PC-9 (cell line): ENCODE results near the gene TMEM120B. TPM values are rescaled to one million over a fixed set of nuclear protein-coding genes. Genes with fewer than 3 reads are reported as not detected.

Experiments used
- BruUV-seq: library from RNA; stranded (reverse); fragments of 400-500 nt; replicated peaks from 2 replicates; lab custom pipeline; 2021; lab: Mats Ljungman, UMichigan
- CTCF ChIA-PET: fragments of 300-600 bp; sonication (Branson Sonifier 250); formaldehyde crosslinking; loops from one replicate; lab custom pipeline; 2022; ENCODE audit warnings: antibody characterized with exemption; lab: Charles Lee
- POLR2A ChIA-PET: fragments of 300-600 bp; sonication (Branson Sonifier 250); formaldehyde crosslinking; loops from one replicate; lab custom pipeline; 2022; ENCODE audit warnings: antibody characterized with exemption; ENCODE audit not compliant: unreplicated experiment; lab: Charles Lee
- DNase-seq, 2 experiments: peaks; one replicate each; pipeline versions ENCODE4 v3.0.0 to v3.0.0-alpha.2; 2015 to 2022; ENCODE audit warnings: mixed read lengths in 1 of 2
- H2AFZ ChIP-seq: fragments of 200-600 bp; sonication (generic); 2 replicates; pipeline ENCODE4 v1.8.1; 2017; ENCODE audit warnings: antibody characterized with exemption
- H3F3A ChIP-seq: fragments of 200-600 bp; sonication (generic); 2 replicates; pipeline ENCODE4 v1.8.1; 2017; ENCODE audit warnings: antibody characterized with exemption, mild to moderate bottlenecking, low read depth; ENCODE audit not compliant: insufficient read depth
- H3K27ac ChIP-seq: fragments of 200-600 bp; sonication (generic); 2 replicates; pipeline ENCODE4 v1.6.1; 2016; ENCODE audit warnings: mixed run types
- H3K27me3 ChIP-seq: fragments of 200-600 bp; sonication (generic); 2 replicates; pipeline ENCODE4 v1.6.1; 2016; ENCODE audit warnings: low read depth, mixed run types; ENCODE audit not compliant: insufficient read depth
- H3K36me3 ChIP-seq: fragments of 200-600 bp; sonication (generic); 2 replicates; pipeline ENCODE4 v1.6.1; 2016; ENCODE audit warnings: low read depth, mixed run types
- H3K4me1 ChIP-seq: fragments of 200-600 bp; sonication (generic); replicated peaks from 2 replicates; pipeline ENCODE4 v1.6.1; 2016; ENCODE audit warnings: mixed run types; ENCODE audit not compliant: insufficient read depth
- H3K4me2 ChIP-seq: fragments of 200-600 bp; sonication (generic); 2 replicates; pipeline ENCODE4 v1.6.1; 2017; ENCODE audit warnings: mixed run types
- H3K4me3 ChIP-seq: fragments of 200-600 bp; sonication (generic); 2 replicates; pipeline ENCODE4 v1.6.1; 2016; ENCODE audit warnings: mixed run types
- H3K79me2 ChIP-seq: fragments of 200-600 bp; sonication (generic); 2 replicates; pipeline ENCODE4 v1.6.1; 2017; ENCODE audit warnings: low read depth, mixed run types
- H3K9me2 ChIP-seq: fragments of 200-600 bp; sonication (generic); 2 replicates; pipeline ENCODE4 v1.8.1; 2017; ENCODE audit warnings: mild to moderate bottlenecking; ENCODE audit not compliant: insufficient read depth
- H3K9me3 ChIP-seq: fragments of 200-600 bp; sonication (generic); 2 replicates; pipeline ENCODE4 v1.8.1; 2016; ENCODE audit warnings: low read depth; ENCODE audit not compliant: insufficient read depth
- H4K20me1 ChIP-seq: fragments of 200-600 bp; sonication (generic); 2 replicates; pipeline ENCODE4 v1.8.1; 2017; ENCODE audit not compliant: insufficient read depth
- CTCF ChIP-seq: fragments of 200-600 bp; sonication (generic); conservative IDR thresholded peaks from 2 replicates; pipeline ENCODE4 v1.6.1; 2017; ENCODE audit warnings: mixed run types, antibody characterized with exemption, mild to moderate bottlenecking, moderate library complexity
- EZH2 ChIP-seq: fragments of 200-600 bp; sonication (generic); IDR thresholded peaks from 2 replicates; pipeline ENCODE4 v1.8.0; 2017; ENCODE audit warnings: antibody characterized with exemption, low read depth
- intact Hi-C: fragments of 100-400 bp; cut with micrococcal nuclease; formaldehyde crosslinking; loops from one replicate; pipeline ENCODE4 v1.10.0; 2022; ENCODE audit not compliant: unreplicated experiment
- total RNA-seq: library from RNA; stranded (reverse); gene quantifications from 2 replicates; pipeline ENCODE4 v1.2.3, GENCODE V29; 2021

Gene TMEM120B
- total RNA-seq, 1 experiment from 2014 or later = 12.4 TPM

GRCh38 chr12:121774968-121775474 lies 62.5 kb downstream of the TMEM120B start:
- Histone ChIP-seq H3K36me3 (no peaks in the 10 kb centered on the region), H3K4me1 (peaks cover 20% of the 10 kb centered on the region), H3K9me2 (no peaks in the 10 kb centered on the region), H3K4me2 (no peak overlapping the region), H3K27me3 (no peaks in the 10 kb centered on the region), H3F3A (peaks cover 71% of the 10 kb centered on the region), H4K20me1 (no peaks in the 10 kb centered on the region; the same call in 1 of the 2 replicates), H3K27ac (peak overlapping the region; percentile 61; the same call in 1 of the 2 replicates), H2AFZ (no peak overlapping the region), H3K79me2 (no peaks in the 10 kb centered on the region), H3K4me3 (no peak overlapping the region), H3K9me3 (no peaks in the 10 kb centered on the region)
- no peak for TF ChIP-seq EZH2
- no peak for TF ChIP-seq CTCF
- BruUV-seq = no TSS peak
- DNase-seq = peak in 1 of 2 experiments; percentile 82
- ChIA-PET POLR2A (interaction anchor here (0.6 to 1.0 kb wide), 5 partner anchors 12 to 1512 kb away, joined by 4 to 37 read pairs (median 6); no protein-coding TSS in a partner anchor), CTCF (interaction anchor here (0.6 to 2.4 kb wide), 2 partner anchors 17 to 18 kb away, joined by 3 to 9 read pairs; partner anchors contain the start of gene RHOF)
- intact Hi-C loops = loop anchor here (1.0 to 5.0 kb wide), 4 partner anchors 11 to 148 kb away; partner anchors contain the start of genes ORAI1 and TMEM120B

- peaks cover 76% of the 10 kb centered on the region for H3F3A ChIP-seq
- no peak for TF ChIP-seq CTCF
- TF ChIP-seq EZH2 = no peak
- H3K9me2 ChIP-seq = no peaks in the 10 kb centered on the region
- H4K20me1 ChIP-seq = peaks cover 4% of the 10 kb centered on the region; the same call in 1 of the 2 replicates
- CTCF ChIA-PET = interaction anchor here (0.6 to 2.4 kb wide), 2 partner anchors 16 to 18 kb away, joined by 4 to 9 read pairs; partner anchors contain the start of gene RHOF
- H3K27ac ChIP-seq = peak overlapping the region; percentile 61
- H2AFZ ChIP-seq = no peak overlapping the region
- no peak overlapping the region for H3K4me2 ChIP-seq
- peaks cover 4% of the 10 kb centered on the region for H3K79me2 ChIP-seq
- BruUV-seq = no TSS peak
- no peaks in the 10 kb centered on the region for H3K9me3 ChIP-seq
- no peak overlapping the region for H3K4me3 ChIP-seq
- peaks cover 20% of the 10 kb centered on the region for H3K4me1 ChIP-seq
- no peaks in the 10 kb centered on the region for H3K27me3 ChIP-seq
- intact Hi-C loops = loop anchor here (1.0 to 5.0 kb wide), 3 partner anchors 11 to 148 kb away; partner anchors contain the start of gene ORAI1
- DNase-seq = no peak
- POLR2A ChIA-PET = interaction anchor here (0.6 to 1.0 kb wide), 3 partner anchors 17 to 1513 kb away, joined by 4 to 37 read pairs (median 5); no protein-coding TSS in a partner anchor
- no peaks in the 10 kb centered on the region for H3K36me3 ChIP-seq
Observed at GRCh38 chr12:121775501-121775900, 62.9 kb downstream of the TMEM120B start.

GRCh38 chr12:121776190-121777098 lies 63.9 kb downstream of the TMEM120B start:
- TSS peak; percentile 21 for BruUV-seq
- ChIA-PET CTCF (interaction anchor here (0.6 kb wide), 1 partner anchor 280 kb away, joined by 3 read pairs; no protein-coding TSS in a partner anchor), POLR2A (no interaction called here)
- TF ChIP-seq EZH2 (no peak), CTCF (peak; percentile 93)
- H3K9me2 ChIP-seq = no peaks in the 10 kb centered on the region
- H2AFZ ChIP-seq = no peak overlapping the region
- H3K4me2 ChIP-seq = peak overlapping the region; percentile 51
- peaks cover 83% of the 10 kb centered on the region for H3F3A ChIP-seq
- H3K79me2 ChIP-seq = peaks cover 14% of the 10 kb centered on the region
- H3K4me3 ChIP-seq = no peak overlapping the region
- no peaks in the 10 kb centered on the region for H3K27me3 ChIP-seq
- DNase-seq = peak; percentile 59 to 80
- peaks cover 13% of the 10 kb centered on the region for H4K20me1 ChIP-seq
- peaks cover 20% of the 10 kb centered on the region for H3K4me1 ChIP-seq
- intact Hi-C loops = loop anchor here (5.0 kb wide), 1 partner anchor 149 kb away; the partner anchor contains the start of gene ORAI1
- peak overlapping the region; percentile 61 for H3K27ac ChIP-seq
- H3K9me3 ChIP-seq = no peaks in the 10 kb centered on the region
- H3K36me3 ChIP-seq = no peaks in the 10 kb centered on the region
